ENCODE data around the gene CNNM4. TPM values are rescaled to one million over a fixed set of nuclear protein-coding genes. Genes with fewer than 3 reads are reported as not detected.

The CNNM4 gene
- total RNA-seq, 2 experiments from 2014 or later = 5.1 to 5.8 TPM

- no peaks in the 10 kb centered on the region for H3K36me3 Mint-ChIP-seq (ENCODE audit: low read depth)
- peak overlapping the region; percentile 16 for H3K27ac Mint-ChIP-seq
- no peak for DNase-seq
- TF ChIP-seq CTCF (IDR thresholded peaks at IDR 0.05) = no peak
- intact Hi-C loops (cut with micrococcal nuclease) = no loop called here
- POLR2A ChIA-PET = no interaction called here
- H3K27me3 Mint-ChIP-seq = no peaks in the 10 kb centered on the region
- no peaks in the 10 kb centered on the region for H3K9me3 Mint-ChIP-seq
- peaks cover 14% of the 10 kb centered on the region for H3K4me1 Mint-ChIP-seq (ENCODE audit: low read depth)
- CTCF ChIA-PET = interaction anchor here (1.4 kb wide), 1 partner anchor 49 kb away, joined by 4 read pairs; the partner anchor contains the start of gene ANKRD39
- no peak for ATAC-seq
- no peak overlapping the region for H3K4me3 Mint-ChIP-seq
Measured at GRCh38 chr2:96808176-96808837, 47.6 kb downstream of the CNNM4 start.

- no peak for DNase-seq
- no peak for ATAC-seq
- POLR2A ChIA-PET = no interaction called here
- Mint-ChIP-seq H3K27ac (peak overlapping the region; percentile 10), H3K27me3 (no peaks in the 10 kb centered on the region), H3K36me3 (ENCODE audit: low read depth) (no peaks in the 10 kb centered on the region), H3K9me3 (no peaks in the 10 kb centered on the region), H3K4me3 (no peak overlapping the region), H3K4me1 (ENCODE audit: low read depth) (peaks cover 17% of the 10 kb centered on the region)
- CTCF ChIA-PET = interaction anchor here (1.0 to 1.2 kb wide), 2 partner anchors 31 to 48 kb away, joined by 3 to 4 read pairs; partner anchors contain the start of gene ANKRD39
- intact Hi-C loops (cut with micrococcal nuclease) = no loop called here
- TF ChIP-seq CTCF (IDR thresholded peaks at IDR 0.05) = no peak
Measured at GRCh38 chr2:96809216-96809882, 48.6 kb downstream of the CNNM4 start.

GRCh38 chr2:96809951-96810782 is 49.5 kb downstream of the CNNM4 start:
- Mint-ChIP-seq H3K36me3 (ENCODE audit: low read depth) (no peaks in the 10 kb centered on the region), H3K27ac (no peak overlapping the region), H3K9me3 (no peaks in the 10 kb centered on the region), H3K4me3 (no peak overlapping the region), H3K4me1 (ENCODE audit: low read depth) (peaks cover 19% of the 10 kb centered on the region), H3K27me3 (no peaks in the 10 kb centered on the region)
- ATAC-seq (no peak), DNase-seq (no peak)
- ChIA-PET CTCF (interaction anchor here (1.0 to 1.7 kb wide), 3 partner anchors 9 to 48 kb away, joined by 3 to 7 read pairs (median 4); partner anchors contain the start of gene ANKRD39), POLR2A (no interaction called here)
- no peak for TF ChIP-seq CTCF (IDR thresholded peaks at IDR 0.05)
- intact Hi-C loops (cut with micrococcal nuclease) = no loop called here

- ChIA-PET CTCF (interaction anchor here (1.7 kb wide), 1 partner anchor 10 kb away, joined by 7 read pairs; no protein-coding TSS in a partner anchor), POLR2A (no interaction called here)
- Mint-ChIP-seq H3K9me3 (no peaks in the 10 kb centered on the region), H3K27ac (no peak overlapping the region), H3K27me3 (no peaks in the 10 kb centered on the region), H3K4me3 (no peak overlapping the region), H3K4me1 (ENCODE audit: low read depth) (peaks cover 23% of the 10 kb centered on the region), H3K36me3 (ENCODE audit: low read depth) (no peaks in the 10 kb centered on the region)
- no peak for ATAC-seq
- no peak for DNase-seq
- intact Hi-C loops (cut with micrococcal nuclease) = no loop called here
- TF ChIP-seq CTCF (IDR thresholded peaks at IDR 0.05) = no peak
Measured at GRCh38 chr2:96810783-96811192, 50.1 kb downstream of the CNNM4 start.

All from activated CD8-positive, alpha-beta T cell treated with anti-CD3 and anti-CD28 coated beads for 36 hours (primary cell).